ENCODE data around the gene CD163L1. TPM values are rescaled to one million over a fixed set of nuclear protein-coding genes. Genes with fewer than 3 reads are reported as not detected.

Gene CD163L1
- total and polyA plus RNA-seq, 2 of the 8 experiments (the other 6 are each of a cell fraction or from before 2014, with no cell fraction given) = 0.11 to 0.22 TPM

- H3K79me1 ChIP-seq (ENCODE audit: low read depth, low read length) = no peaks in the 10 kb centered on the region
- H4K5ac ChIP-seq (ENCODE audit: insufficient read length, low read depth, low read length) = no peak overlapping the region
- no peaks in the 10 kb centered on the region for H3K23me2 ChIP-seq (ENCODE audit: low read depth, low read length)
- no peak overlapping the region for H4K8ac ChIP-seq (ENCODE audit: extremely low read depth, insufficient read depth, low read length)
- ChIA-PET POLR2A (ENCODE audit: partially characterized antibody) (no interaction called here), CTCF (ENCODE audit: partially characterized antibody) (interaction anchor here (1.0 kb wide), 1 partner anchor 143 kb away, joined by 3 read pairs; no protein-coding TSS in a partner anchor)
- 90% methylated on average over 3 of the region's 3 CpGs; no CpG with 5 or more reads in 1 of the 2 experiments for WGBS, 2 experiments (ENCODE audit: extremely low coverage in 1 of 2, insufficient coverage in 1 of 2, insufficient read length in 1 of 2, insufficient replicate concordance in 2 of 2, low coverage in 1 of 2, low lambda C conversion rate in 2 of 2, missing lambda C conversion rate in 1 of 2)
- no peak overlapping the region for H2BK20ac ChIP-seq (ENCODE audit: low read length)
- H2BK5ac ChIP-seq (ENCODE audit: low read depth, low read length) = no peak overlapping the region
- H2AFZ ChIP-seq (ENCODE audit: low read length) = no peak overlapping the region
- H3K4me1 ChIP-seq (replicated peaks in 1 of 4; ENCODE audit: control insufficient read depth in 3 of 4, insufficient read depth in 4 of 4, low read length in 3 of 4) = no peaks in the 10 kb centered on the region
- H3K27me3 ChIP-seq (replicated peaks in 1 of 4; ENCODE audit: control insufficient read depth in 3 of 4, extremely low read depth in 1 of 4, insufficient read depth in 3 of 4, low read length in 3 of 4) = no peaks in the 10 kb centered on the region
- 0 out of 4 replicates have a peak, but pooled peaks cover 0 to 8% of the 10 kb centered on the region in 2 experiments for H3K9me3 ChIP-seq (ENCODE audit: insufficient read depth in 2 of 2, low read depth in 1 of 2, low read length in 1 of 2)
- H2BK15ac ChIP-seq (ENCODE audit: low read length) = no peak overlapping the region
- H4K91ac ChIP-seq (replicated peaks; ENCODE audit: insufficient read length, low read length) = no peak overlapping the region
- no peaks in the 10 kb centered on the region for H3K79me2 ChIP-seq (ENCODE audit: control insufficient read depth in 1 of 2, insufficient read depth in 2 of 2, low read length in 2 of 2)
- H2AK5ac ChIP-seq (ENCODE audit: low read depth, low read length) = no peak overlapping the region
- H3K4ac ChIP-seq (replicated peaks; ENCODE audit: insufficient read length, low read depth, low read length) = no peak overlapping the region
- FAIRE-seq = no peak
- no peak overlapping the region for H3K56ac ChIP-seq (replicated peaks; ENCODE audit: insufficient read length, low read depth, low read length)
- H2BK120ac ChIP-seq (replicated peaks; ENCODE audit: low read depth, low read length) = no peak overlapping the region
- no peaks in the 10 kb centered on the region for H4K20me1 ChIP-seq (replicated peaks in 1 of 2; ENCODE audit: control insufficient read depth in 1 of 2, insufficient read depth in 2 of 2, low read length in 2 of 2)
- no peak overlapping the region for H3K23ac ChIP-seq (ENCODE audit: insufficient read length)
- TF ChIP-seq TBP (IDR thresholded peaks at IDR 0.05; ENCODE audit: low read depth, low read length) (no peak), ATF2 (IDR thresholded peaks at IDR 0.05; ENCODE audit: low read length) (no peak)
- H3K14ac ChIP-seq (ENCODE audit: insufficient read length) = no peak overlapping the region
- no peak overlapping the region for H3K18ac ChIP-seq (ENCODE audit: extremely low read depth, low read length)
- H3K4me2 ChIP-seq (ENCODE audit: insufficient read depth in 1 of 2, low read depth in 2 of 2, low read length in 2 of 2) = no peak overlapping the region
- no peak overlapping the region for H2BK12ac ChIP-seq (ENCODE audit: low read depth, low read length)
- no peak for DNase-seq (ENCODE audit: low read depth in 1 of 2, low spot score in 2 of 2)
- H3K36me3 ChIP-seq (ENCODE audit: control insufficient read depth in 2 of 4, insufficient read depth in 4 of 4, low read length in 3 of 4) = no peaks in the 10 kb centered on the region
- H3K9ac ChIP-seq (replicated peaks in 1 of 4; ENCODE audit: extremely low read depth in 1 of 4, low read depth in 3 of 4, low read length in 3 of 4) = no peak overlapping the region
- no peak overlapping the region for H3K27ac ChIP-seq (ENCODE audit: low read depth, low read length)
- H3K4me3 ChIP-seq (ENCODE audit: extremely low read depth in 1 of 4, insufficient read depth in 2 of 4, low read depth in 3 of 4, low read length in 4 of 4) = no peak overlapping the region
Observed at GRCh38 chr12:7362734-7363133, 81.2 kb downstream of the CD163L1 start.
